Measurements from ENCODE around the gene TUBB.

The TUBB gene

GRCh38 chr6:30672445-30673253 is 47.5 kb upstream of the TUBB start, which contains the start of gene DHX16:
Gene DHX16, minus strand, starts transcription at chr6:30673006. Its CDS starts 165 bp downstream, at chr6:30672841.
- CTCF ChIA-PET: interaction anchor here (0.5 to 19.6 kb wide), 37 partner anchors 9 to 415 kb away, joined by 3 to 692 read pairs (median 4); partner anchors contain the start of genes GNL1, MDC1, NRM and TUBB
- Histone ChIP-seq H3K9me3 (ENCODE audit: control insufficient read depth, insufficient read depth, low read depth, low read length) (no peaks in the 10 kb centered on the region), H3K4me1 (ENCODE audit: control insufficient read depth, insufficient read depth, low read length) (0 out of 2 replicates have a peak, but pooled peaks cover 3% of the 10 kb centered on the region), H3K4me3 (ENCODE audit: low read depth, low read length) (peak within 1 kb of the TSS; percentile 60), H3K36me3 (ENCODE audit: control insufficient read depth in 2 of 2, insufficient read depth in 1 of 2, low read length in 2 of 2) (peaks cover 35 to 43% of the 10 kb centered on the region in 2 experiments), H3K27ac (ENCODE audit: extremely low read depth, low read depth, low read length) (peak within 1 kb of the TSS; percentile 54; the same call in 1 of the 2 replicates)
- POLR2A ChIA-PET: interaction anchor here (0.5 to 2.7 kb wide), 28 partner anchors 8 to 190 kb away, joined by 3 to 39 read pairs (median 4); partner anchors contain the start of genes MDC1, MRPS18B and PPP1R10
- TF ChIP-seq ZNF394 (tag by site-specific recombination; IDR thresholded peaks at IDR 0.05; ENCODE audit: borderline replicate concordance): peak; percentile 73
- no peak for TF ChIP-seq ZNF174 (tag by site-specific recombination; IDR thresholded peaks at IDR 0.05)
- no peak for TF ChIP-seq OVOL3 (tag by site-specific recombination; IDR thresholded peaks at IDR 0.05)
- TF ChIP-seq, protein P1, sequence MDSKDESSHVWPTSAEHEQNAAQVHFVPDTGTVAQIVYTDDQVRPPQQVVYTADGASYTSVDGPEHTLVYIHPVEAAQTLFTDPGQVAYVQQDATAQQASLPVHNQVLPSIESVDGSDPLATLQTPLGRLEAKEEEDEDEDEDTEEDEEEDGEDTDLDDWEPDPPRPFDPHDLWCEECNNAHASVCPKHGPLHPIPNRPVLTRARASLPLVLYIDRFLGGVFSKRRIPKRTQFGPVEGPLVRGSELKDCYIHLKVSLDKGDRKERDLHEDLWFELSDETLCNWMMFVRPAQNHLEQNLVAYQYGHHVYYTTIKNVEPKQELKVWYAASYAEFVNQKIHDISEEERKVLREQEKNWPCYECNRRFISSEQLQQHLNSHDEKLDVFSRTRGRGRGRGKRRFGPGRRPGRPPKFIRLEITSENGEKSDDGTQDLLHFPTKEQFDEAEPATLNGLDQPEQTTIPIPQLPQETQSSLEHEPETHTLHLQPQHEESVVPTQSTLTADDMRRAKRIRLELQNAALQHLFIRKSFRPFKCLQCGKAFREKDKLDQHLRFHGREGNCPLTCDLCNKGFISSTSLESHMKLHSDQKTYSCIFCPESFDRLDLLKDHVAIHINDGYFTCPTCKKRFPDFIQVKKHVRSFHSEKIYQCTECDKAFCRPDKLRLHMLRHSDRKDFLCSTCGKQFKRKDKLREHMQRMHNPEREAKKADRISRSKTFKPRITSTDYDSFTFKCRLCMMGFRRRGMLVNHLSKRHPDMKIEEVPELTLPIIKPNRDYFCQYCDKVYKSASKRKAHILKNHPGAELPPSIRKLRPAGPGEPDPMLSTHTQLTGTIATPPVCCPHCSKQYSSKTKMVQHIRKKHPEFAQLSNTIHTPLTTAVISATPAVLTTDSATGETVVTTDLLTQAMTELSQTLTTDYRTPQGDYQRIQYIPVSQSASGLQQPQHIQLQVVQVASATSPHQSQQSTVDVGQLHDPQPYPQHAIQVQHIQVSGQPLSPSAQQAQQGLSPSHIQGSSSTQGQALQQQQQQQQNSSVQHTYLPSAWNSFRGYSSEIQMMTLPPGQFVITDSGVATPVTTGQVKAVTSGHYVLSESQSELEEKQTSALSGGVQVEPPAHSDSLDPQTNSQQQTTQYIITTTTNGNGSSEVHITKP (tag by site-specific recombination; IDR thresholded peaks at IDR 0.05): peak; percentile 68
- TF ChIP-seq YY2 (tag by site-specific recombination; IDR thresholded peaks at IDR 0.05): 0 out of 2 replicates have a peak, but pooled peaks have one; percentile 57
- peak; percentile 65; the same call in 1 of the 2 replicates for TF ChIP-seq ZFP69B (tag by site-specific recombination; IDR thresholded peaks at IDR 0.05)
- TF ChIP-seq, protein P2, sequence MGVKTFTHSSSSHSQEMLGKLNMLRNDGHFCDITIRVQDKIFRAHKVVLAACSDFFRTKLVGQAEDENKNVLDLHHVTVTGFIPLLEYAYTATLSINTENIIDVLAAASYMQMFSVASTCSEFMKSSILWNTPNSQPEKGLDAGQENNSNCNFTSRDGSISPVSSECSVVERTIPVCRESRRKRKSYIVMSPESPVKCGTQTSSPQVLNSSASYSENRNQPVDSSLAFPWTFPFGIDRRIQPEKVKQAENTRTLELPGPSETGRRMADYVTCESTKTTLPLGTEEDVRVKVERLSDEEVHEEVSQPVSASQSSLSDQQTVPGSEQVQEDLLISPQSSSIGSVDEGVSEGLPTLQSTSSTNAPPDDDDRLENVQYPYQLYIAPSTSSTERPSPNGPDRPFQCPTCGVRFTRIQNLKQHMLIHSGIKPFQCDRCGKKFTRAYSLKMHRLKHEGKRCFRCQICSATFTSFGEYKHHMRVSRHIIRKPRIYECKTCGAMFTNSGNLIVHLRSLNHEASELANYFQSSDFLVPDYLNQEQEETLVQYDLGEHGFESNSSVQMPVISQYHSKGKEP (tag by site-specific recombination; IDR thresholded peaks at IDR 0.05): 0 out of 2 replicates have a peak, but pooled peaks have one; percentile 25
- TF ChIP-seq, protein P3, sequence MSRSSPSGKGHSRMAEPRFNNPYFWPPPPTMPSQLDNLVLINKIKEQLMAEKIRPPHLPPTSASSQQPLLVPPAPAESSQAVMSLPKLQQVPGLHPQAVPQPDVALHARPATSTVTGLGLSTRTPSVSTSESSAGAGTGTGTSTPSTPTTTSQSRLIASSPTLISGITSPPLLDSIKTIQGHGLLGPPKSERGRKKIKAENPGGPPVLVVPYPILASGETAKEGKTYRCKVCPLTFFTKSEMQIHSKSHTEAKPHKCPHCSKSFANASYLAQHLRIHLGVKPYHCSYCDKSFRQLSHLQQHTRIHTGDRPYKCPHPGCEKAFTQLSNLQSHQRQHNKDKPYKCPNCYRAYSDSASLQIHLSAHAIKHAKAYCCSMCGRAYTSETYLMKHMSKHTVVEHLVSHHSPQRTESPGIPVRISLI (tag by site-specific recombination; IDR thresholded peaks at IDR 0.05): peak; percentile 97
- peak; percentile 100 for TF ChIP-seq ZNF664 (tag by site-specific recombination; IDR thresholded peaks at IDR 0.05)
- TF ChIP-seq ZNF580 (tag by site-specific recombination; IDR thresholded peaks at IDR 0.05): peak; percentile 95
- TF ChIP-seq ZNF677 (tag by site-specific recombination; IDR thresholded peaks at IDR 0.05): no peak
- TF ChIP-seq ZNF654 (tag by site-specific recombination; IDR thresholded peaks at IDR 0.05; ENCODE audit: low read depth): peak; percentile 74
- peak; percentile 100 for TF ChIP-seq ZNF561 (tag by site-specific recombination; IDR thresholded peaks at IDR 0.05; ENCODE audit: borderline replicate concordance)
- peak; percentile 98 for TF ChIP-seq ZNF660 (tag by site-specific recombination; IDR thresholded peaks at IDR 0.05)
- peak; percentile 71 for TF ChIP-seq ZNF184 (tag by site-specific recombination; IDR thresholded peaks at IDR 0.05)
- TF ChIP-seq SP7 (tag by site-specific recombination; IDR thresholded peaks at IDR 0.05): peak; percentile 65
- TF ChIP-seq, protein P4, sequence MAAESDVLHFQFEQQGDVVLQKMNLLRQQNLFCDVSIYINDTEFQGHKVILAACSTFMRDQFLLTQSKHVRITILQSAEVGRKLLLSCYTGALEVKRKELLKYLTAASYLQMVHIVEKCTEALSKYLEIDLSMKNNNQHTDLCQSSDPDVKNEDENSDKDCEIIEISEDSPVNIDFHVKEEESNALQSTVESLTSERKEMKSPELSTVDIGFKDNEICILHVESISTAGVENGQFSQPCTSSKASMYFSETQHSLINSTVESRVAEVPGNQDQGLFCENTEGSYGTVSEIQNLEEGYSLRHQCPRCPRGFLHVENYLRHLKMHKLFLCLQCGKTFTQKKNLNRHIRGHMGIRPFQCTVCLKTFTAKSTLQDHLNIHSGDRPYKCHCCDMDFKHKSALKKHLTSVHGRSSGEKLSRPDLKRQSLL (tag by site-specific recombination; IDR thresholded peaks at IDR 0.05): peak; percentile 57; the same call in 1 of the 2 replicates
- peak; percentile 80 for TF ChIP-seq ZNF335 (tag by site-specific recombination; conservative IDR thresholded peaks at IDR 0.05)
- TF ChIP-seq ZNF692 (tag by site-specific recombination; IDR thresholded peaks at IDR 0.05): peak; percentile 66
- no peak for TF ChIP-seq ZNF311 (tag by site-specific recombination; IDR thresholded peaks at IDR 0.05; ENCODE audit: borderline replicate concordance)
- TF ChIP-seq SP3 (tag by site-specific recombination; IDR thresholded peaks at IDR 0.05): peak; percentile 66
- TF ChIP-seq ZNF350 (tag by site-specific recombination; IDR thresholded peaks at IDR 0.05): no peak
- TF ChIP-seq ZNF398 (tag by site-specific recombination; IDR thresholded peaks at IDR 0.05): no peak
- TF ChIP-seq ZNF610 (tag by site-specific recombination; IDR thresholded peaks at IDR 0.05; ENCODE audit: borderline replicate concordance): peak; percentile 55; the same call in 1 of the 2 replicates
- peak; percentile 98 for TF ChIP-seq SCRT1 (tag by site-specific recombination; IDR thresholded peaks at IDR 0.05; ENCODE audit: borderline replicate concordance)
